Heart left ventricle (tissue), 13 donors: ENCODE measurements around the gene GOLGA8J.
"Not testable (repeated sequence)": the region's sequence is repeated elsewhere in the genome, so short reads cannot be mapped to it uniquely, and the experiment has no call there.

ENCODE experiments used
- POLR2A ChIP-seq, 2 donors: fragments of 450-650 bp; IDR thresholded peaks; one replicate each; pipeline ENCODE4 v1.6.1; 2017; ENCODE audit warnings: antibody characterized with exemption in 2 of 2, mild to moderate bottlenecking in 2 of 2, moderate library complexity in 2 of 2
- TF ChIP-seq, protein P1 (sequence below), 12 donors: fragments of 200-600 bp; sonication (generic) in 4 of 12; IDR thresholded peaks; one replicate each; pipeline versions ENCODE4 v1.5.0 to v1.8.0; 2018 to 2022; ENCODE audit warnings: antibody characterized with exemption in 12 of 12, mild to moderate bottlenecking in 5 of 12
- donor health status: ischemic (EF 13 %, LVEDD 7.1; RV severe dilation, severe dysfunction).
- donor health status: DM: no; HTN: yes; CAD: no.
- donor health status: DM: no; HTN: no; CAD: no.
- donor health status: ischemic (EF 25% LVEDD 6.9; RV normal size, moderate dysfunction).
- donor health status: ischemic (EF 25% LVEDD 5.7; RV mildly dilated, moderate dysfunction).
- donor health status: ischemic (EF 35%, LVEDD 5.7; RV mildly dilated, moderate dysfunction).
- donor health status: nonischemic (EF 11% LVEDD 7.7; RV severe dilation, severe dysfunction).
- donor health status: DM: yes; HTN: yes; CAD: no.
- donor health status: PGD.
- donor health status: ischemic (EF 29% LVEDD 5.4; RV normal size, mild dysfunction).
- donor health status: nonischemic (EF 23%, LVEDD 6.1; RV moderate dilation, normal function).

DNA sequence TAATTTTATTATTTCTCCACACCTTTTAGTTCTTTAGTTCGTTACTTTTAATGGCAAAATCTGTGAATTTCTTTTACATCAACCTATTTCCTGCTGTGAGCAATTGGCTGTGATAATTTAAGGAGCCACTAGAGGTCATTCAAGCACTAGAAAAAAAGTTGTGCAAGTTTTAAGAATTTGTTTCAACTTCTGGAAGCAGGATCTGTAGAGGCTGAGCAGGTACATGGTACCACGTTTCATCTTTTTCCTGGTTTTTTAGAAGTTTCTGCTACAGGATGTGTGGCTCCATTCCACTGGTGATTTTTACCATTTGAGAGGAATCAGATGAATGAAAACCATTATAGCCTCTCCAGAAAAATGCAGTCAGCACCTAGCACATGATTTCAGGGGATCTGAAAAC lies 47.3 kb downstream of the GOLGA8J start:
- TF ChIP-seq, protein P1, sequence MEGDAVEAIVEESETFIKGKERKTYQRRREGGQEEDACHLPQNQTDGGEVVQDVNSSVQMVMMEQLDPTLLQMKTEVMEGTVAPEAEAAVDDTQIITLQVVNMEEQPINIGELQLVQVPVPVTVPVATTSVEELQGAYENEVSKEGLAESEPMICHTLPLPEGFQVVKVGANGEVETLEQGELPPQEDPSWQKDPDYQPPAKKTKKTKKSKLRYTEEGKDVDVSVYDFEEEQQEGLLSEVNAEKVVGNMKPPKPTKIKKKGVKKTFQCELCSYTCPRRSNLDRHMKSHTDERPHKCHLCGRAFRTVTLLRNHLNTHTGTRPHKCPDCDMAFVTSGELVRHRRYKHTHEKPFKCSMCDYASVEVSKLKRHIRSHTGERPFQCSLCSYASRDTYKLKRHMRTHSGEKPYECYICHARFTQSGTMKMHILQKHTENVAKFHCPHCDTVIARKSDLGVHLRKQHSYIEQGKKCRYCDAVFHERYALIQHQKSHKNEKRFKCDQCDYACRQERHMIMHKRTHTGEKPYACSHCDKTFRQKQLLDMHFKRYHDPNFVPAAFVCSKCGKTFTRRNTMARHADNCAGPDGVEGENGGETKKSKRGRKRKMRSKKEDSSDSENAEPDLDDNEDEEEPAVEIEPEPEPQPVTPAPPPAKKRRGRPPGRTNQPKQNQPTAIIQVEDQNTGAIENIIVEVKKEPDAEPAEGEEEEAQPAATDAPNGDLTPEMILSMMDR (IDR thresholded peaks at IDR 0.05): peak in 3 of 12 donors; percentile 8 to 28 (median 28)
- TF ChIP-seq POLR2A (IDR thresholded peaks at IDR 0.05): not testable (repeated sequence)
